HUDEP-2 (cell line): ENCODE data around the gene ENO3.

Experiments used
- DNase-seq, 76 experiments: peaks; one replicate each; lab custom pipeline; 2025; ENCODE audit not compliant: unreplicated experiment in 76 of 76; lab: John Stamatoyannopoulos, UW

Gene ENO3

GRCh38 chr17:4935650-4936049, 15.3 kb upstream of the ENO3 start:
- DNase-seq, result no peak

GRCh38 chr17:4936436-4936835, 14.5 kb upstream of the ENO3 start:
- no peak for DNase-seq

DNA sequence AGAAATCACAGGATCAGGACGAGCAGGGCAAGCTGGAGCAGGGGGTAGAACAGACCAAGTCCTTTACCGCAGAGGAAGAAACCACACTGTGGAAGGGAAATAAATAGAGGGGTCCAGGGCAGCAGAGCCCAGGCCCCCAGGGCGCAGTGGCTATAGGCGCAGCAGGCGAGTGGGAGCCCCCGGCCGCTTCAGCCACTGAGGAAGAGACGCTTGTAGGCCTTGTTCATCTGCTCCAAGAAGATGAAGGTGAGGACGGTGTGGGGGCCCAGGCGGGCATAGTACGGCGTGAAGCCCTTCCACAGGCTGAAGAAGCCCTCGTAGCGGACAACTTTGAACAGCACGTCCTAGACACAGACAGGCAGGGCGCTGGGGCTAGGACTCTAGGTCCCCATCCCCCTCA, 13.4 kb upstream of the ENO3 start:
- no peak for DNase-seq

GRCh38 chr17:4938069-4938491, 12.8 kb upstream of the ENO3 start:
- no peak for DNase-seq

DNA sequence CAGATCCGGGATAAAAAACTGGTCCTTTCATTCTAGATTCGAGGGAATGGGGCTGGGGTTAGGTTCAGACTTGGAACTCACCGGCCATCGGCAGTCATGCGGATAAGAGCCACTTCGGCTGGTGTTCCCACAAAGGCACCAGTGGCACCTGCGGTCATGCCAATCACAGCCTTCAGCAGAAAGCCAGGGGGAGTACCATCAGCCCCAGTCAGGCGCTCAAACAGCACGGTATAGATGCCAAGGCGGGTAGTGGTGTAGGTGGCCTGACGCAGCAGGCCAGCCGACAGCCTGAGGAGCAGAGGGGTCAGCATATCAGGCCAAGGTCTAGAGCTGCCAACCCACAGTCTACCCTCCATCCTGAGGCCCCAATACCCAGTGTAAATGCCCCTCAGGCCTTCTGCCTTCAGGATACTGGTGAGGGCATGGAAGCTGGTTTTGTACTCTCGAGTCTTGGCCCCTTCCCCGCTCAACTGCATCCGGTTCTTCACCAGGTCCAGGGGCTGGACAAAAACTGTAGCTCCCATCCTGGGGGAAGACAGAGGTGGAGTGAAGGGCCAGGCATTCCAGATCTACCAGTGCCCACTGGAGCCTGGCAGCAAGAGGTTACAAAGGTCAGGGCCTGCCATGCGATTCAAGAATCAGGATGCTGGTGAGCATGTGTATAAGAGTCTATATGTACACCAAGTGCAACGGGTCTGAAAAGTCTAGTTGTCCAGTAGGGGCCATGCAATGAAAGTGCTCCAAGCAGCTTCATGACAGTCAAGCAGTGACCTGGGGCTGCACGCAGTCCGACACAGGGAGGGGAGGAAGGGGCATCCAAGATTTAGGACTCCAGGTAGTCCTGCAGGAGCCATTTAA, 12.0 kb upstream of the ENO3 start:
- peak in 2 of 76 experiments; percentile 28 to 52 for DNase-seq

- peak in 2 of 76 experiments; percentile 8 to 43 for DNase-seq
These were observed 11.4 kb upstream of the ENO3 start for GRCh38 chr17:4939546-4939795.

DNA sequence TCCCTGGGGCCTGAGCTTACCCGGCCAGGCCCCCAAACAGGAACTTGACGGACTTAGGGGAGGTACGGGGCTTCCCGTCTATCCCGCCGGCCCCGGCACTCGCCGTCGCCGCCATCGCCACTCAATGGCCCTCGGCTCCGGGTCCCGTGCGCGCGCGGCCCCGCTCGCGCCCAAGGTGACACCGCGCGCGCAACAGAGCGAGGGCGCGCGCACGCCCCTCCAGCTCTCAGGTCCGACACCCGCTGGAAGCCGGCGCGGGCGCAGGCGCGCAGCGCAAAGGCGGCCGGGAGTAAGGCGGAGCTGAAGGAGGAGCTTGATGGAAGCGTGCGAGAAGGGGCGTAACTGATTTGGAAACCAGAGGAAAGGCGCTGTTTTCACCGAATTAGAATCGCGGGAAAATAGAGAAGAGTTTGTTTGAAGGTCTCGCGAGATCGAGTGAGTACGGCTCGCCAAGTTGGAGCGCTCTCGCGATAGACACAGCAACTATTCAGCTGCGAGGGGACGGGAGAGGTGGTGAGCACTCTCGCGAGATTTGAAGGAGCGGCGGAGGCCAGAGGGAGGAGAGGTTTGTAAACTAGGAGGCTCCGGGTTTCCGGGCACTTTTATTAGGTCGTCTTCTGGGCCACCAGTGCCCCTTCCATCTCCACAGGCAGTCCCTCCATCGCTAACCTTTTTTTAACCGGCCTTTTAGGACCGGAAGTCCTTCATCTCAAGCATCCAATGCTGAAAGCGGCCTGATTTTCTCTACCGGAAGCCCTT, 10.9 kb upstream of the ENO3 start, which contains the start of the genes RNF167 and SLC25A11:
RNF167 (plus strand) TSS at position 473 of the 759 bp plus-strand sequence. CDS start 642 bp downstream, outside the sequence.
SLC25A11 (minus strand) TSS at position 251 of the 759 bp plus-strand sequence; CDS start at position 115, 136 bp downstream.
- DNase-seq, result peak in 75 of 76 experiments; percentile 74 to 100 (median 97)

DNA sequence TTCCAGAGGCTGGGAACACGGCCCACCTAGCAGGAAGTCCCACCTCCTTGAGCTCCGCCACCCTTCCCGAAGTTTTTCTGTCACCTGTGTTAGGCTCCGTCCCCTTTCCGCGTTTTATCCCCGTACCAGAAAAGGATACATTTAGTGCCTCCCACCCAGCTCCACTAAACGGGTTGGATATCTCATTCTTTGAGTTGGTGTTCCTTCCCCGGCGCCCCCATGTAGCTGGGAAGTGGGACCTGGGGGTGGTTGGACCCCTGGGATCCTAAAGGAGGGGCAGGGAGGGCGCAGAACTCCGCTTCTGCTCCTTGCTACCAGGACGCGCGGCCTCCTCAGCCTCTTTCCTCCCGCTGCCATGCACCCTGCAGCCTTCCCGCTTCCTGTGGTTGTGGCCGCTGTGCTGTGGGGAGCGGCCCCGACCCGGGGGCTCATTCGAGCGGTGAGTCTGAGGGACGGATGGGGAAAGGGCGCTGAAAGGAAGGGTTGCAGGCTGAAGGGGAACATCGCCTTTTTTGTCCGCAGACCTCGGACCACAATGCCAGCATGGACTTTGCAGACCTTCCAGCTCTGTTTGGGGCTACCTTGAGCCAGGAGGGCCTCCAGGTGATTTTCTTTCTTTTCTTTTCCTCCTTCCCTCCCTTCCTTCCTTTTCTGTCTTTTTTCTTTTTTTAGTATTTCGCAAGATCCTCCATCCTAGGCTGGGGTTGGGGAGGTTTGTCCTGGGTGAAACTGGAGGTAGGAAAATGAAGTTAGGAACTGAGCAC, 10.2 kb upstream of the ENO3 start:
- DNase-seq, result peak in 7 of 76 experiments; percentile 22 to 84 (median 59)

GRCh38 chr17:4941319-4941610, 9.7 kb upstream of the ENO3 start:
- DNase-seq, result no peak

DNA sequence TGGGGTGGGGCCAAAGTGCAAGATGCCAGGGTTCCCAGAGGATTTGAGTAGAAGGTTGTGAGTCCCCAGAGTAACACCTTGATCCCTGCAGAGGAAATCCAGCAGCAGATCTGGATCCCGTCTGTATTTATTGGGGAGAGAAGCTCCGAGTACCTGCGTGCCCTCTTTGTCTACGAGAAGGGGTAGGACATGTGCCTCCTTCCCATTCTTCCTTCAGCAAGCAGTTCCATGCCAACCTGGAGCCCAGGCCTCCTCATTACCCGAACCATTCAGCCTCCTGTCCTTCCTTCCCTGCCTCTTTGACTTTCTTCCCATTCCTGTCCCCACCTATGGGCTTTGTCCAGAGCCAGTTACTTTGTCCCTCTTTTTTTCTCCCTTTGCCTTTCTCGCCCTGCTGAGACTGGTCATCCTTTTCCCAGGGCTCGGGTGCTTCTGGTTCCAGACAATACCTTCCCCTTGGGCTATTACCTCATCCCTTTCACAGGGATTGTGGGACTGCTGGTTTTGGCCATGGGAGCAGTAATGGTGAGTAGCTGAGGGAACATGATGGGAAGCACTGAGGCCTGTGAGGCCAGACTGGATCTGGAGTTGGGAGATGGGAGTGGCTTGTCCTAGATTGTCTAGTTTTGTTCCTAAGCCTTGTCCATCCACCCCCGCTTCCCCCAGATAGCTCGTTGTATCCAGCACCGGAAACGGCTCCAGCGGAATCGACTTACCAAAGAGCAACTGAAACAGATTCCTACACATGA, 8.0 kb upstream of the ENO3 start:
- DNase-seq, result no peak

DNA sequence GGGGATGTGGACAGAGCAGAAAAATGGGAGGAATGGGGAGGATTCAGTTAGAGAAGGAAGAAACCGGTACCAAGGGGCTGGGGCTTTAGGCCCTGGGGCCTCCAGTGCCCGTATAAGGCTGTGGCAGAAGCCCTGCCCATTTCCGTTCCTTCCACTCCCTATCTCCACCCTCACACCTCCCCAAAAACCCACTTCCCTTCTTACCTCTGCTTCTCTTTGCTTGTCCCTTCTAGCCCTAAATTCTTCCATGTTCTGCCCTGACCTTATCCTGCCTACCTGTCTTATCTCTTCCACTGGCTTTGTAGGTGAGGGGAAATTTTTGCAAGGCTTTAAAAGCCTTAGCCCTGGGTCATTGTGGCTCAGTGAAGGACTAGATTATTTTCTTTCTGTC, 6.8 kb upstream of the ENO3 start:
- peak in 27 of 76 experiments; percentile 3 to 56 (median 26) for DNase-seq

DNA sequence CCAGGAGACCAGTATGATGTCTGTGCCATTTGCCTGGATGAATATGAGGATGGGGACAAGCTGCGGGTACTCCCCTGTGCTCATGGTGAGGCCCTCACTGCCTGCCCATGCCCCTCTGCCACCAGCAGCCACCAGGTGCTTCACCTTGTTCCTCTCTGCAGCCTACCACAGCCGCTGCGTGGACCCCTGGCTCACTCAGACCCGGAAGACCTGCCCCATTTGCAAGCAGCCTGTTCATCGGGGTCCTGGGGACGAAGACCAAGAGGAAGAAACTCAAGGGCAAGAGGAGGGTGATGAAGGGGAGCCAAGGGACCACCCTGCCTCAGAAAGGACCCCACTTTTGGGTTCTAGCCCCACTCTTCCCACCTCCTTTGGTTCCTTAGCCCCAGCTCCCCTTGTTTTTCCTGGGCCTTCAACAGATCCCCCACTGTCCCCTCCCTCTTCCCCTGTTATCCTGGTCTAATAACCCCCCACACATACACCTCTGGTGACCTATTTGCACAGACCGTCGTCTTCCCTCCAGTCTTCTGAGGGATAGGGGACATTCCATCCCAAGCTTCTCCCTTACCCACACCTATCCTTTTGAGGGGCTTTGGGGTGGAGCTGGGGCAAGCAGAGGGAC, 6.3 kb upstream of the ENO3 start:
- peak in 1 of 76 experiments; percentile 22 for DNase-seq

GRCh38 chr17:4945176-4945943, 5.6 kb upstream of the ENO3 start:
- DNase-seq, result peak in 72 of 76 experiments; percentile 29 to 86 (median 71)

- no peak for DNase-seq
These were observed 5.0 kb upstream of the ENO3 start for GRCh38 chr17:4945944-4946280.

- peak in 1 of 76 experiments; percentile 12 for DNase-seq
These were observed 4.5 kb upstream of the ENO3 start for GRCh38 chr17:4946312-4946976.

DNA sequence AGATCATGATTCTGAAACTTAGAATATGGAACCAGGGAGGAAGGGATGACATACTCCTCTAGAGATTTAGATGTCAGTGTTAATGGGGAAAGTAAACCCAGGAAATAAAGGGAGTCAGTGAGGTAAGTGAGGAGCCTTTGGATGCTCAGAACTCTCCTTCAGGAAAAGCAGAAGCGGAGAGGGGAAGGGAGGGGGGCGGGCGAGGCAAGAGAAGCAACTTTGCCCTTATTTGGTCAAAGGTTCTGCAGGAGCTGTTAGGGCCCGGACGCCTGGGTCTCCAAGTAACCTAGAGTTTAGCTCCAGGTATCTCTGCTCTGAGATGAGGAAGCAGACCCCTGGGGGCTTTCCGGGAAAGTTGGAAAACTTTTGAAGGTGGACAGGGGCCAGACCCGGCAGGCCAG, 3.9 kb upstream of the ENO3 start:
- DNase-seq, result no peak

GRCh38 chr17:4947411-4948165, 3.3 kb upstream of the ENO3 start:
- peak in 34 of 76 experiments; percentile 7 to 48 (median 28) for DNase-seq
